ENCODE results near the gene PDSS2.
A peak's percentile ranks its signal among the peaks of the same experiment; 100 is the strongest.
"Not testable (repeated sequence)": the region's sequence is repeated elsewhere in the genome, so short reads cannot be mapped to it uniquely, and the experiment has no call there.

Gene PDSS2

DNA sequence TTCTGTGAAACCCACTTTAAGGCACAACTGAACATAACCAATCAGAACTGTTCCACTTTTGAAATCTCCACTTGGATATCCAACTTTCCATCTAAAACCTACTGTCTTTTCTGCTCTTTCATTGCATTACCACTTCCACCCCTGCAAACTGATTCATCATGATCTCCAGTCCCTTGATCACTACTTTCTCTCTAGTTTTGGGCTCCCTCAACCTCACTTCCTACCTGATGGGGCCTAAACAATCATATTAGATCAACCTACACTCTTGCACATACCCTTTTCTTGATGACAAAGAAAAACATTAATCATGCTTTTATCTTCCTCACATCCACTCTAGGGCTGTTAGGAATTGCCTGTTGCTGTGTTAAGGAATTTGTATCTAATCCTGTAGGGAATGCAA, 137.6 kb downstream of the PDSS2 start:
- no peak for DNase-seq (ENCODE audit: low read depth in 3 of 3)

DNA sequence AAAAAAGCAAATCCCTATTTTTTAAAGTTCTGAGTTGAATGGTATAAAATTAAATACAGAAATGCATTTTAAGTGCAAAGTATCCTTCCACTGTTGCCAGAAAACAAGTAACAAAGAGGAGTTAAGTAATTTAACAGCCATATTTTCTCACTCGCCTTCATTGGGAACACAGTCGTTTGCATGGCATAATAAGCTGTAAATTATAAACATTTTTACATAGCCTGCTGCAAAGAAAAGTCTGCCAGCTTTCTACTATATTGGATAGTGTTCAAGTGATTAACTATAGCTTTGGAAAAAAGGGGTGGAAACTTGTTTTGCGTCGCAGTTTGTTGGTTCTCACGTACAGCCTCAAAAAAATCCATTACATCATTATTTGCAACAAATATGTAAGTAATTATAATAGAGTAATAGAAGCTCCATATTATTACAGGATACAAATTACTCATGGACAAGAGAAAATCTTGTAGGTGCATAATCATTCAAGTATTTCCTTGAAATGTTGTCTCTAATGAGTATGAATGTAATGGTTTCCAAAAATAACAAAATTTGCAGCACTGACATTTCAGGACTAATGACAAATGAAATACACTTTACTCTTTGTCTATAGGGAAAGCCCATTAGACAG, 139.3 kb downstream of the PDSS2 start:
- DNase-seq (ENCODE audit: low read depth in 3 of 3): no peak

DNA sequence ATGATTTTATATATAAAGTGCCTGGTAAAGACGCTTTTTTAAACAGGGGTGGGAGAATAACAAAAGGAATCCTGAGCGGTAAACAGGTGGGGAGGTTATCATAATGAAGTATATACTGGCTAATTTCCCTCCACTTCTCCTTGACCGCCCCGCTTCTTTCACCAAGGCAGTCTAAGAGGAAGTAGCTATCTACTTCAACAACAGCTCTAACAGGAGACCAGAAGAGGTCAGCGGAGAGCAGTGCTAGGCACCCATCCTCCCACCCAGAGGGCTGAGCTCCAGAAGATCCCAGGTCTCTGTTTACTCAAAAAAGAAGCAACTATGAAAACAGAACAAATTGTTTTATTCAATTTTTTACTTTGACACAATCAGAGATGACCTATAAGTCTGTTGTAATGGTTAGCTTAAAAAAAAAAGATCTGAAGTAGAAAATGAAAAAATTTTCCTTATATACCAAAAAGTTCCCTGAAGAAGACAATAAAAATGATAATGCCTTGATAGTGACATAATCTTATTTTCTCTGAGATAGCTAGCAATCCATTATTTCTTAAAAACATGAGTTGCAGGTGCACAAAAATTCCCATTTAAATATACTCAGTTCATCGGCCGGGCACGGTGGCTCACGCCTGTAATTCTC, 141.1 kb downstream of the PDSS2 start:
- peak in 1 of 3 experiments; percentile 9 for DNase-seq (ENCODE audit: low read depth in 3 of 3)

DNA sequence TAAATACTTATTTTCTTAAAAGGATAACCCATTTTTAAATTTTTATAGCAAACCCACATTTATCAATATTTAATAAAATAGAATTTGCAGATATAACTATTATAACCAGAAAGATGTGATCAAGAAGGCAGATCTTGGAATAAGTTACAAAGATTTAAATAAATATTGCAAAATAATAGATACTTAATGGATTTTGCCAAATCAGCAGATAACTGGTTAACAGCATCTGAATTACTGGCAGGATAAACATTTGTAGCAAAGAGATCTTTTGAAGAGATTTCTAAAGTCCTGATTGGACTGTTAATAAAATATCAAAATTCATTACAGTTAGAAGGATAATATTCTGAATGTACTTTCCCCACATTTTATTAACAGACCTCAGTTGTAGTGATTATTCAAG, 144.2 kb downstream of the PDSS2 start:
- no peak for DNase-seq (ENCODE audit: low read depth in 3 of 3)

DNA sequence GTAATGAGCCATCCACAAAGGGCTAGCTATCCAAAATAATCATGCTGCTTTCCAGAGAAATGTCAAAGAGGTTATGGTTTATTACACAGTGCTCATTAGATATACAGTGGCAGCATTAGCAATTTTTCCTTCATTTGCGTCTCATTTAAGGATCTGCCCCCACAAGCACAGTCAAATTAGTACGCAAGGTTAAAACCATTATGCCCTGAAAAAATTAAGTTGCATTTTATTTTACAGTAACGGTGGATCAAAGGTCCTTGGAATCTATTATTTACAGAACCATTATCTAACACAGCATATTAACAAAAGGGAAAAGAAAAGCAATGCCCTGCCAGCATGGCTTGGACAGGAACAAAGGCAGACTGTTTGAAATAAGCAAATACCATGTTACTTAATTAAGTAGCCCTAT, 144.8 kb downstream of the PDSS2 start:
- no peak for DNase-seq (ENCODE audit: low read depth in 3 of 3)

DNA sequence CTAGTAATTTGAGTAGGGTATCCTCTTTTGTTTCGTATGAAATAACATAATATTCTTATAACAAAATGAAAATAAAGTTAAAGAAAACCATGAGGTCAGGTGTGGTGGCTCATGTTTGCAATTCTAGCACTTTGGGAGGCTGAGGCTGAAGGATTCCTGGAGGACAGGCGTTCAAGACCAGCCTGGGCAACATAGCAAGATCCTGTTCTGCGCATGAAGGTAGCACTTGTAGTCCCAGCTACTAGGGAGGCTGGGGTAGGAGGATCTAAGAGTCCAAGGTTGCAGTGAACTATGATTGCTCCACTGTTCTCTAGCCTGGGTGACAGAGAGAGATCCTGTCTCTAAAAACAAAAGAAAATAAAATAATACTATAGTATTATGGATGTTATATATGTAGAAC, 145.6 kb downstream of the PDSS2 start:
- no peak for DNase-seq (ENCODE audit: low read depth in 3 of 3)

DNA sequence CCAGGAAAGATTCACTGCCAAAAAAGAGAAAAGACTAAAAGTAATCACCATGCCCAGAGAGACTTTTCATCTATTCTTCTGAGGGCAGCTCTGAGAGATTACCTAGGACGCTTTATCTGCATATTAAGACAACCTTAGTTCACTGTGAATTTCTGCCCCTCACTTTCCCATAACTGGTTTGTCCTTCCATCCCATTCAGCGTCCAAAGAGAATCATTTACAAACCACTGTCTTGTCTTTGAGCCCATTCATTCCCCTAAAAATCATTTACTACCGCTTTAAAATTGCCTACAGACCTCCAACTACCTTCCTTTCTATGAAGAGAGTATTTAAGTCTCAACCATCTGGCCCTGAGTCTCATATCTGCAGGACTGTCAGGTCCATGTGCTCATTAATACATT, 149.0 kb downstream of the PDSS2 start:
- DNase-seq (ENCODE audit: low read depth in 3 of 3): no peak

DNA sequence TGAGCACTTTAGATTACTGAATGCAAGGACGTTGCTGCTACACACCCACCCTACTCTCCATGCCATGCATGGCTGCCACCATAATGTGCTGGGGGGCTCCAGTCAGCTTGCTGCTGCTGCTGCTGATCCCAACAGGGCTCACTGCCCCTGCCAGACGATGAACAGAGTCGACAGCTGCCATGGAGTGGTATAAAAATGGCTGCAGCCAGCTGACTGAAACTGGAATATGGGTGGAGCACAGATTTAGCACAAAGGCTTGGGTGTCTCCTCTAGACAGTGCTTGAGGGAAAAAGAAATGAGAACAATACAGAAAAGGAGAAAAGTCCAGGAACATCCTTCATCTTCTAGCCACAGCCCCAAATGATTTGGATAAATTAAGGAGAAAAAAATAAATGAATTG, 150.7 kb downstream of the PDSS2 start:
- DNase-seq (ENCODE audit: low read depth in 3 of 3): no peak

DNA sequence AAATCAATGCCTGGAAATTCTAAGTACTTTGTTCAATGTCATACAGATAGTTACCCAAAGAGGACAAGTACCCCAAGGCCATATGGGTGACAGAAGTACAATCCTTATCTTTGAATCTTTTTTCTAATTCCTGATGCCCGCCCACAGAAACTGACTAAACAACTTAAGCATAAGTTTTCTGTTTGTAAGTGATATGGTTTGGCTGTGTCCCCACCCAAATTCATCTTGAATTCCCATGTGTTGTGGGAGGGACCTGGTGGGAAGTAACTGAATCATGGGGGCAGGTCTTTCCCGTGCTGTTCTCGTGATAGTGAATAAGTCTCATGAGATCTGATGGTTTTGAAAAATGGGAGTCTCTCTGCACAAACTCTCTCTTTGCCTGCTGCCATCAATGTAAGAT, 153.4 kb downstream of the PDSS2 start:
- DNase-seq (ENCODE audit: low read depth in 3 of 3): not testable (repeated sequence)

DNA sequence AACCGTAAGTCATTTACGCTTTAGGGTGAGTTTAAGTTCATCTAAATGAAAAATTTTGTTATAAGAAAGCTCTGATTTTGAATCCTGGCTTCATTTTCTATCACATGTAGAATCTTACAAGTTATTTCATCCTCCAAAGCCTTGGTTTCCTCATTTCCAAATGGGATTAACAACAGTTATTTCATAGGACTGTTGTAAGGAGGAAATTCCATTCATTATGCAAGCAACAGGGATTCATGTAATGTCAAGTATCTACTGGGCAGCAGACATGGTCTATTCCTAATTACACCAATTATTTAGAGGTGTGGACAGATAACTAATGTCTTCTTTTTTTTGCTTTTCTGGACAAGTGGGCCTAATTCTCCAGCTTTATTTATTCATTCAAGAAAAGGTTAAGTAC, 154.0 kb downstream of the PDSS2 start:
- DNase-seq (ENCODE audit: low read depth in 3 of 3): no peak

DNA sequence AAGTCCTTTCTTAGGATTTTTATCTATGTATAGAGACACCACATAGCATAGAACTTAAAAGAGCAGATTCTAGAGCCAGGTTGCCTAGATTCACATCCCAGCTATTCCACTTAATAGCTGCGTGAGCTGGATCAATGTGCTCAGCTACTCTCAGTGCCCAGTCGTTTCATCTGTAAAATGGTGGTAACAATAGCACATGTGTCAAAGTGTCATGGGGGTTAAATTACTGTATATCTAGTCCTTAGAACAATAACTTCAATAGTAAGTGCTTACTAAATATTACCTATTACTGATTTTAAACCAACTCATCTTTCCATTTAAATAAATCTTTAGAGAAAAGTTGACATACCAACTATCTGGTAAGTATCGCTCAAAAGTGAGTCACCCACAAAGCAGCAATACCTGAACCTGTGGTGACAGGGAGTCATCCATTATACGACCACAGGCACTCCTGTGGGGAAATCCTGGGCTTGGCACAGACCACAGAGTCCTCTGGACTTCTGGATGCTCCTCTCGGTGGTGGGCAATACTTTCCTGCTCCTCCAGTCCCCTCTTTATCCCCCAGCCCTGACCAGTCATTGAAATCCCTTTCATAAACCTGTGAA, 154.8 kb downstream of the PDSS2 start:
- peak in 1 of 3 experiments; percentile 29 for DNase-seq (ENCODE audit: low read depth in 3 of 3)

DNA sequence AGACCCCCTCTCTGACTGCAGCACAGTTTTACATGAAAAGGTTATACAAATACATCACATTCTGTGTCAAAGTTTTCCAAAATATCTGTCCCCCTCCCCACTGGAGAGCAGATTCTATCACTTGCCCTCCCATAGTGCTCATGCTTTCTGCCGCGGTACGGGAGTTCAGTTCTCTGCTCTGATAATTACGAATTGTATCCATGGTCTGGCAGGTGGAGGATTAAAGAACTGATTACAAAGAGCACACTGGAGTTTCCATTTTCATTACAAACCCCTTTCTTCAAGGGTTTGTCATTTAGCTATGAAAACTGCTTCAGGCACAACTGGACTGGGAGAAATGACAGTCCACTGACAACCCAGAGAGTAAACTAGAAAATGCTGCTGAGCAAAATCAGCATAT, 166.0 kb downstream of the PDSS2 start:
- no peak for DNase-seq (ENCODE audit: low read depth in 3 of 3)

DNA sequence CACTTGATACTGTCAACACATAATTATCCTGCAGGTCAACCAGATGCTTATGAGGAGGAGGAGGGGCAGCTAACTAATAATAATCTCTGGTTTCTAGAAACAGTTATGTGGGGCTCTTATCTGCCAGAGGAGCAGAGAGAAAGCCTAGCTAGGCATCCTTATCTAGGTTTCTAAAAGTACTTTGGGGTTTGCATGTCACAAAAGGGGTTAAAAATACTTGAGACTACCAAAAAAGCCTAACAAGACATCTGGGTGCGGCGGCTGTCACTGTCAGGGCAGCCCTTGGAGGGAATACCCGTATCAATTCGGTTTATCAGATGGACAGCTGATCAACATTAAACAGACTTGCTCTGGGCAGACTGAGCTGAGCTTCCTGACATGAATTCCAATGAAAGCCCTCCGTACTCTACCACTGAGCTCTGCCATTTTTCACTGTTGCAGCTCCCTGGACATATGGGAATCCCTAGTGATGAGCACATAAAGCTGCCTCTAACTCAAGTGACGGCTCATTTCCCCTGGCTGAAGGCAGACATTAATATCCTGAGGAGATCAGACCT, 166.6 kb downstream of the PDSS2 start:
- no peak for DNase-seq (ENCODE audit: low read depth in 3 of 3)

DNA sequence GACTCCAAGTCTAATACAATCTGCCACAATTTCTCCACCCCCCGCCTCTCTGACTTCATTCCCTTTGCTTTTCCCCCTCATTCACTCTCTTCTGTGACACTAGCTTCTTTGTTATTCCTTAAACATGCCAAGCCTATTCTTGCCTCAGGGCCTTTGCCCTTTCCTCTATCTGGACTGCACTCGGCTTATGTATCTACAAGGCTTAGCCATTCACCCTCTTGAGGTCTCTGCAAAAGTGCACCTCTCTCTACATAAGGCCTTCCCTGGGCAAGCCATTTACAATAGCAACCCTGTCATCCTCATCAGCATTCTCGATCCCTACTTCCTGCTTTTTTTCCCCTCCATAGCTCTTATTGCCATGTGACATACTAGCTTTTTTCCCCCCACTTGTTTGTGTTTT, 168.9 kb downstream of the PDSS2 start:
- no peak for DNase-seq (ENCODE audit: low read depth in 3 of 3)

DNA sequence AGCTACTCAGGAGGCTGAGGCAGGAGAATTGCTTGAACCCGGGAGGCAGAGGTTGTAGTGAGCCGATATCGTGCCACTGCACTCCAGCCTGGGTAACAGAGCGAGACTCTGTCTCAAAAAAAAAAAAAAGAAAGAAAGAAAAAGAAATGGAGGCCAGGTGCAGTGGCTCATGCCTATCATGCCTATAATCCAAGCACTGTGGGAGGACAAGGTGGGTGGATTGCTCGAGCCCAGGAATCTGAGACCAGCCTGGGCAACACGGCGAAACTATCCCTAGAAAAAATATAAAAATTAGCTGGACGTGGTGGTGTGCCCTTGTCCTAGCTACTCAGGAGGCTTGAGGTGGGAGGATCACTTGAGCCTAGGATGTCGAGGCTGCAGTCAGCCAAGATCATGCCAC, 170.1 kb downstream of the PDSS2 start:
- not testable (repeated sequence) for DNase-seq (ENCODE audit: low read depth in 3 of 3)

DNA sequence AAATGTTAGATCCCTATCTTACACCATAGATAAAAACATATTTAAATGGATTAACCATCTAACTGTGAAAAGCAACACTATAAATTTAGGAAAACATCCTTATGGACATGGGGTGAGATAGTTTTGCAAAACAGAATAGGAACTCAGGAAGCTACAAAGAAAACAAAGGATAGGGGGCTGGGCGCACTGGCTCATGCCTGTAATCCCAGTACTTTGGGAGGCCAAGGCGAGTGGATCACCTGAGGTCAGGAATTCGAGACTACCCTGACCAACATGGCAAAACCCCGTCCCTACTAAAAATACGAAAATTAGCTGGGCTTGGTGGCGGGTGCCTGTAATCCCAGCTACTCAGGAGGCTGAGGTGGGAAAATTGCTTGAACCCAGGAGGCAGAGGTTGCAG, 173.7 kb downstream of the PDSS2 start:
- DNase-seq (ENCODE audit: low read depth in 3 of 3): not testable (repeated sequence)

DNA sequence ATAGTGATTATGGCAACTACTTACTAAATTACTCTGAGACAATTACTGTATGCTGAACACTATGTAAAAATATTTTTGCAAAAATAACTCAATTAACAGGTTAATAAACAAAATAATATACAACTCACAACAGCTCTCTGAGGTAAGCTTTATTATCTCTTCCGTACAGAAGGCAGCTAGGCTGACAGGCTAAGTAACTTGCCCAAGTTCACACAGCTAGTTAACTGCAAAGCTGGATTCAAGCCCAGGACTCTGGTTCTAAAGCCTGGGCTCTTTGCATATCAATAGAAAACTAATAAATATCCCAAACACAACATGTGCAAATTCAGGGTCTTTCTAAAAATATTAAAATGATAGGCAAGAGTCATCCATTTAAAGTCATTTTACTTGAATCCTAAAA, 174.6 kb downstream of the PDSS2 start:
- no peak for DNase-seq (ENCODE audit: low read depth in 3 of 3)

DNA sequence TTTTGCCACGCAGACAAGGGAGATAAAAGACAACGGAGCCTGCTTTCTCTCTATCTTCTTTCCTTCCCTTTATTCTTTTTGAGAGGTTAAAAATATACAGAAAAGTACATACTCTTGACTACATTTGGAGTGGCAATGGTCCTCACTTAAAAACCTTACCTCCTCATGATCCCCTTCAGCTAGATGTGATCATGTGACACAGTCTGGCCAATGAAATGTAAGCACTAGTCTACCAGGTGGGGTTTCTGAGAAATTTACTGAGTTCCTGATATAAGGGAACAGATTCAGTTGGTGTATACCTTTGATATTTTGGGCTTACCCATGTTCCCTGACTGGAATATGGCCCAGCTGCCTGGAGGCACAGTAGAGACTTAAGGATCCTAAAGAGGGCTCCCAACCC, 178.6 kb downstream of the PDSS2 start:
- no peak for DNase-seq (ENCODE audit: low read depth in 3 of 3)

DNA sequence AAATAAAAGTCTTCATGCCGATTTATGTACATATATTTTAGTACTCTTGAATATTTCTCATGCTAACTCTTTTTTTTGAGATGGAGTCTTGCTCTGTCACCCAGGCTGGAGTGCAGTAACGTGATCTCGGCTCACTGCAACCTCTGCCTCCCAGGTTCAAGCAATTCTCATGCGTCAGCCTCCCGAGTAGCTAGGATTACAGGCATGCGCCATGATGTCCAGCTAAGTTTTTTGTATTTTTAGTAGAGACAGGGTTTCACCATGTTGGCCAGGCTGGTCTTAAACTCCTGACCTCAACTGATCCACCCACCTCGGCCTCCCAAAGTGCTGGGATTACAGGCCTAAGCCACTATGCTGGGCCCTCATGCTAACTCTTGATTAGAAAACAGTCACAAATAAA, 179.4 kb downstream of the PDSS2 start:
- DNase-seq (ENCODE audit: low read depth in 3 of 3): not testable (repeated sequence)

DNA sequence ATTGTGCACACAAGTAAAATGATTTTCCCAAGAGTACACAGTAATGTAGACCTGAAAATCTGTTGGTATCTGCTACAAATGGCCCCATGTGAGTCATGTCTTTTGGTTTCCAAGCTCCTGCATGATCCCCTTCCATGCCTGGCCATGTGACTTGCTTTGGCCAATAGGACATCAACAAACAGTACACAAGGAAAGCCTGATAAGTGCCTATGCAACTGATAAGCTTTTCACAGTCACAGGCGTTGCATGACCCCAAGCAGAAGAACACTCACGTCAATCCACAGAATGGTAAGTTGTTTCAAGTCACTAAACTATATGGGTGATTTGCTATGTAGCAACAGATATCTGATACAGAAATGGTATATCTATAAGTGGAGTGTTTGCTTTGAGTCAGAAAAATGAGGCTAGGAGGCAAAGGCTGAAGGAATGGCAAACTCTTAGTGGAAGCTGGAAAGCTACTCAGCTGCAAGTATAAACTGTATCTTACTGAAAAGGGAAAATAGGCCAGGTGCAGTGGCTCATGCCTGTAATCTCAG, 184.0 kb downstream of the PDSS2 start:
- DNase-seq (ENCODE audit: low read depth in 3 of 3): no peak

DNA sequence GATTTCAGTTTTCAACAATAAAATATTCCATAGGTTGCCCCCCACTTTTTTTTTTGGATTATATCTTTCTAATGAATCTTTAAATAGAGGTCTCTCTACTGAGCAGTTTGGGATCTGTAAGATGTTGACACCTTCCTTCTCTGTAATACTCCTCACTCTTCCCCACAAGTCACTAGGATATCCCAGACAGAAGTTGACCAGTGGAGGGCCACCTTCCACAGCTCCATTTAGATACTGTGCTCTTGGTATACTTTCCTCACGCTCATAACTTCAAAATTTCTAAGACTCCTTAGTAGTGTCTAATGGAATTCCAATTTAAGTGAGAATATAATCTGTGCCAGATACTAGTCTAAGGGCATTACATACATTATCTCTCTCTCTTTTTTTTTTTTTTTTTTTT, 185.1 kb downstream of the PDSS2 start:
- no peak for DNase-seq (ENCODE audit: low read depth in 3 of 3)

DNA sequence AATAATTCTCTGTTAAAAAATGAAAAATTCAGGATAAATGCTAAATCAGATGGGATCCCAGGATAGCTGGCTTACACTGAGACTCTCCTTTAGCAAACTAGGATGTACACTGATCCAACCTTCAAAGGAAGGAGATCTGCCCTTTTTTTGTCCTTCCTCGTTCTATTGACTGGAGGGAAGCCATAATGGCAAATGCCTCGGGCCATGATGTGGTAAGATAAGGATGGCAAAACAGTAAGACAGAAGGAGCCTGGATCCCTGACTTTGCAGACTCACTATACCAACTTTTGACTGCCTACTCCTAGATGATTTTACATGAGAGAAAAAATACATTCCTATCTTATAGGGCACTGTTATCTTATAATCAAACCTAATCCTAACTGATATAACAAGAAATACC, 187.1 kb downstream of the PDSS2 start:
- DNase-seq (ENCODE audit: low read depth in 3 of 3): no peak

DNA sequence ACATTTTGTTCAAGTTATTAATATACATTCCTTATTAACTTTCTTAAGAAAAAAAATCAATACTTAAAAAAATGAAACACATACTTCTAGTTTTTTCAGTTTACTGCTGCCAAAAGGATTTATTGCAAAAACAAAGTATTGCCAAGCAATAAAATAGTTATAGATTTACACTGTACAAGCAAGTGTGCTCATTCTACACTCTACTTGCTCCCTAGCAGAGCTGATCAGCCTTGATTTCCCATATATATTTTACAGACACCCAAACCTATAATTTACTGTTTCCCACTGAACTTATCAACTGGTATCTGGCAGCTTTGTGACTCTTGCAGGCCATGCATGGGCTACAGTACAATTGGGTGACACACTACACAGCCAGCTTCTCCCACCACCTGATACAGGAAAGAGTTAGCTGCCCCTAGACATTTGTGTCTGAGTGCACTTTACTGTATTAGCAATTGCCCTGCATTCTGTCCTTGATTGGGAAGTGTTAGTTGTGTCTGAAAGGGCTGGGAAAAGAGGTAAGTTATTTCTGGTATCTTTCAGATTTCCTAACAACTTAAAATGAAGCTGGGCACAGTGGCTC, 188.1 kb downstream of the PDSS2 start:
- no peak for DNase-seq (ENCODE audit: low read depth in 3 of 3)

Measured in stimulated activated CD4-positive, alpha-beta T cell treated with anti-CD3 and anti-CD28 coated beads, TNF-alpha, amount 100 ng/mL, for 24 hours (primary cell).